Stimulated activated CD4-positive, alpha-beta T cell treated with anti-CD3 and anti-CD28 coated beads, Interleukin-1b, Interleukin-23, amount 100 ng/mL, for 4 hours (primary cell): ENCODE data around the gene TCF25.
"Not testable (repeated sequence)": the region's sequence is repeated elsewhere in the genome, so short reads cannot be mapped to it uniquely, and the experiment has no call there.

ENCODE experiments used
- DNase-seq, 2 donors: peaks; one replicate each; pipeline ENCODE4 v3.0.0-alpha.2; 2020; ENCODE audit warnings: low read depth in 2 of 2

The TCF25 gene, protein sequence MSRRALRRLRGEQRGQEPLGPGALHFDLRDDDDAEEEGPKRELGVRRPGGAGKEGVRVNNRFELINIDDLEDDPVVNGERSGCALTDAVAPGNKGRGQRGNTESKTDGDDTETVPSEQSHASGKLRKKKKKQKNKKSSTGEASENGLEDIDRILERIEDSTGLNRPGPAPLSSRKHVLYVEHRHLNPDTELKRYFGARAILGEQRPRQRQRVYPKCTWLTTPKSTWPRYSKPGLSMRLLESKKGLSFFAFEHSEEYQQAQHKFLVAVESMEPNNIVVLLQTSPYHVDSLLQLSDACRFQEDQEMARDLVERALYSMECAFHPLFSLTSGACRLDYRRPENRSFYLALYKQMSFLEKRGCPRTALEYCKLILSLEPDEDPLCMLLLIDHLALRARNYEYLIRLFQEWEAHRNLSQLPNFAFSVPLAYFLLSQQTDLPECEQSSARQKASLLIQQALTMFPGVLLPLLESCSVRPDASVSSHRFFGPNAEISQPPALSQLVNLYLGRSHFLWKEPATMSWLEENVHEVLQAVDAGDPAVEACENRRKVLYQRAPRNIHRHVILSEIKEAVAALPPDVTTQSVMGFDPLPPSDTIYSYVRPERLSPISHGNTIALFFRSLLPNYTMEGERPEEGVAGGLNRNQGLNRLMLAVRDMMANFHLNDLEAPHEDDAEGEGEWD

DNA sequence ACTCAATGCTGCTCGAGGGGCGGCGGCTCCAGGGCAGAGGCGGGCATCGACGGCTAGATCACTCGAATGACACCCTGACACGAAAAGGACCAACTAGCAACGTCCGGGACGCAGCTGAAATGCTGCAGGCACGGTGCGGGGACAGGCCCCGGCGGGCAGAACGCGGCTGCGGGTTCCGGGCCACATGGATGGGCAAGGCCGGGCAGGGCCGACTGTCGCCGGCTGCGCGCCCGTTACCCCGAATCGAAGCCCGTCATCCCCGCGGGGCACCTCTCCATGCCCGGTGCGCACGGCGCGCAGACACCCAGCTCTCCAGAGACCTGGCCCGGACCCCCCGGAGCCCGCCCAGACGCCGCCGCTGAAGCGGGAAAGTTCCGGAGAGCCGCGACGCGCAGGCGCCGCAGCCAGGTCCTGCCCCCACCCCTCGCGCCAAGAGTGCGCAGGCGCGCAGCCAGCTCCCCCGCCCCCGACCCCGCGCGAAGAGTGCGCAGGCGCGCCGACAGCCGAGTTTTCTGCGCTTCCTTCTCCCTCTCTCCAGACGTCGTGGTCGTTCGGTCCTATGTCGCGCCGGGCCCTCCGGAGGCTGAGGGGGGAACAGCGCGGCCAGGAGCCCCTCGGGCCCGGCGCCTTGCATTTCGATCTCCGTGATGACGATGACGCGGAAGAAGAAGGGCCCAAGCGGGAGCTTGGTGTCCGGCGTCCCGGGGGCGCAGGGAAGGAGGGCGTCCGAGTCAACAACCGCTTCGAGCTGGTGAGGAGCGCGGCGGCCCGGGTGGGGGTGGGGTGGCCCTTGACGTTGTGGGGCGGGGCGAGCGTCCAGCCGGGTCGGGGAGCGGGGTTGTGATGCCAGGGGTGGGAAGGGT is at the start of gene TCF25:
Gene TCF25, plus strand, starts transcription at position 484 of the 863 bp plus-strand sequence. Its CDS starts 76 bp downstream, at position 560.
- peak; percentile 86 for DNase-seq

DNA sequence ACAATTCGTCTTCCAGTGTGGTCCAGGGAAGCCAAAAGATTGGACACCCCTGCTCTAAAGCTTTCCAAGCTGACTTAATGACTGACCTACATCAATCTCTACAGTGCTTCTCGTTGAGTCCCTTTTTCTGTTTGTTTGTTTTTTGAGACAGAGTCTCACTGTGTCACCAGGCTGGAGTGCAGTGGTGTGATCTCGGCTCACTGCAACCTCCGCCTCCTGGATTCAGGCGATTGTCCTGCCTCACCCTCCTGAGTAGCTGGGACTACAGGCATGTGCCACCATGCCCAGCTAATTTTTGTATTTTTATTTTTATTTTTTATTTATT is 49.6 kb upstream of the TCF25 start:
- DNase-seq = not testable (repeated sequence)

DNA sequence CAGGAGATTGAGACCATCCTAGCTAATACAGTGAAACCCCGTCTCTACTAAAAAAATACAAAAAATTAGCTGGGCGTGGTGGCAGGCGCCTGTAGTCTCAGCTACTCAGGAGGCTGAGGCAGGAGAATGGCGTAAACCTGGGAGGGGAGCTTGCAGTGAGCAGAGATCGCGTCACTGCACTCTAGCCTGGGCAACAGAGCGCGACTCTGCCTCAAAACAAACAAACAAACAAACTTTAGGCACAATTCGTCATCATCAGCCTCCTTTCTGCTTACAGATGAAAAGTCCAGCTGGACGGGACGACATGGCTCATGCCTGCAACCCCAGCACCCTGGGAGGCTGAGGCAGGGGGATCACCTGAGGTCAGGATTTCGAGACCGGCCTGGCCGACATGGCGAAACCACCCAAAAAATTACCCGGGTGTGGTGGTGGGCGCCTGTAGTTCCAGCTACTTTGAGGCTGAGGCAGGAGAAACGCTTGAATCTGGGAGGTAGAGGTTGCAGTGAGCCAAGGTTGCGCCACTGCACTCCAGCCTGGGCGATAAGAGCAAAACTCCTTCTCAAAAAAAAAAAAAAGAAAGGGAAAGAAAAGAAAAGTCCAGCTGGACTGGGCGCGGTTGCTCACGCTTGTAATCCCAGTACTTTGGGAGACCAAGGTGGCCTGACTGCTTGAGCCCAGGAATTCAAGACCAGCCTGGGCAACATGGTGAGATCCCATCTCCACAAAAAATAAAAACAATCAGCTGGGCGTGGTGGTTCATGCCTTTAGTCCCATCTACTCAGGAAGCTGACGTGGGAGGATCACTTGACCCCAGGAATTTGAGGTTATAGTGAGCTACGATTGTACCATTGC is 46.6 kb upstream of the TCF25 start:
- DNase-seq = no peak

DNA sequence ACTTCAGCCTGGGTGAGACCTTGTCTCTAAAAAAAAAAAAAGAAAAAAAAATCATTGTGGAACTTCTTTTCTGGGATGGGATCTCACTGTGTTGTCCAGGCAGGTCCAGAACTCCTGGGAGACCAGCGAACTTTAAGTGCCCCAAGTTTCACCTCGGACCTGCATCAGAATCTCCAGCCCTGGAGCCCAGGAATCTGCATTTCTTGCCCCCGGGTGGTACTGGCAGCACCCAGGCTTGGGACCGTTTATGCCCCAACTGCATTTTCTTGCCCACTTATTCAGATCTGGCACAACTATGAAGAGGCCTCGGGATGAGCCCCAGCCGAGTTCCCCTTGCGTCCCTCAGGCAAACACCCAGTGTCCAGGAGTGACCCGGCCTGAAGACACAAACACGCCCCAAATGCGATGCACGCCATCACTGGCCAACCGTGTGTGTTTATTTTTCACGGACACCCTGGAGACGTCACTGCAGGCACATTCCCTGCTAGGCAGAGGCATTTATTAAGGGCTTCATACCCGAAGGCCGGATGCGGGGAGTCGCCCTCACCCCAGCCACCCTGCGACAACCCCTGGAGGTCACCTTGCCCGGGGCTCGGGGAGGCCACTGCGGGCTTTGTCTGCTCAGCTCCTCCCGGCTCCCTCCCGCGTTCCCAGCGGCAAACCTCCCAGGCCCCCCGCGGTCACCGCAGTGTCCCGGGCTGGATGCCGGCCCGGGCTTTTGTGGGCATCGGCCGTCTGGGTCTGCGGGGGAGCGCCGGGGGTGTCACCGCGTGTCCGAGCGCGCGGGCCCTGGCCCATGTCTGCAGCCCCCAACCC is 45.8 kb upstream of the TCF25 start:
- no peak for DNase-seq

DNA sequence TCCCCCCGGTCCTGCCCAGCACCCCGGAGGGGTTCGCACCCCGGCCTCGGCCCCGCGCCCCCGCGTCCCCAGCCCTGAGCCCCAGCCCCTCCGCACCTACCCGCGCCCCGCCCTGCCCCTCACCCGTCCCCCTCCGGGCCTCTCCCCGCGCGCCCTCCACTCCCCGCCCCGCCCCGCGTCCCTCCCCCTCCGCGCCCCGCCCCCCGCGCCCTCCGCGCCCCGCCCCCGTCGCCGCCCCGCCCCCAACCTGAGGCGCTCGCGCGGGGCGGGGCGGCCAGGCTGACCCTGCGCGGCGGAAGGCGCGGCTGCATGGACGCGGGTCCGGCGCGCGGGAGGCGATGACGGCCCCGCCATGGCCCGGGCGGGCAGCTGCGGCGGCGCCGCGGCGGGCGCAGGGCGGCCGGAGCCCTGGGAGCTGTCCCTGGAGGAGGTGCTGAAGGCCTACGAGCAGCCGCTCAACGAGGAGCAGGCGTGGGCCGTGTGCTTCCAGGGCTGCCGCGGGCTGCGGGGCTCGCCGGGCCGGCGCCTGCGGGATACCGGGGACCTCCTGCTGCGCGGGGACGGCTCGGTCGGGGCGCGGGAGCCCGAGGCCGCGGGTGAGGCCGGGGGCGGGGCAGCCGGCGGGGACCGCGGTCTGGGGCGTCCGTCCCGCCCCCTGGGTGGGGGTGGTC is 45.1 kb upstream of the TCF25 start, which contains the start of gene SPIRE2:
Gene SPIRE2, plus strand, starts transcription at position 277 of the 671 bp plus-strand sequence. Its CDS starts 76 bp downstream, at position 353.
- peak; percentile 42 to 62 for DNase-seq

DNA sequence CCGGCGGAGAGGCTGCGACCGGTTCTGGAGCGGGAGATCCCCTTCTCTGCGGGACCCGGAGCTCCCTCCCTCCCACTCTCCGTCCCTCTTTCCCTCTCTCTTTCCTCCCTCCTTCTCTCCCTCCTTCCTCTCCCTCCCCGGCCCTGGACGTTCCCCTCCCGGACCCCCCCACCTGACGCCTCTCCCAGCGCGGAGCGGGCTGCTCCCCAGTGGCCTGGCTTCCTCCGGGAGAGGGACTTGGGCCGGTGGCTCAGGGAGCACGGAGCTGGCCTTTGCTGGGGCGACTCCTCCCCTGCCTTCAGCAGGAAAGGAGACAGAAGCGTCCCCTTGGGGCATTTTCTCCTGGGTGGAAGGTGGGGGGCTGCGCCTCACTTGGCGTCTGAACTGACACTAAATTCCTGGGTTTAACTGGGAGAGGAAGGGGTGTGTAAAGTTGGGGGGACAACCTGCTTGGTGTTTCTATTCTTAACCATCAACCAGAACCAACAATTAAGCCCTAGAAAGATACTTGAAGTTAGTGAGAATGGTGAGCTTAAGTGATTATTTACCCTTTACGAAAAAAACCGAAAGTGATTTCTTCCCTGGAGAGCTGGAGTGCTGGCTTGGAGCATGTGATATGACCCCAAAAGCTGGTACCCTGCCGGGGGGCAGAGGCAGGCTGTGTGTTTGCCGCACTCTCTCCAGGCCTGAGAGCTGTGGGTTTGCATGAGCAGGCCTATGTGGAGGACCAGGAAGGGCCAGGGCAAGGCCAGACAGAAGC is 44.3 kb upstream of the TCF25 start:
- DNase-seq = no peak

DNA sequence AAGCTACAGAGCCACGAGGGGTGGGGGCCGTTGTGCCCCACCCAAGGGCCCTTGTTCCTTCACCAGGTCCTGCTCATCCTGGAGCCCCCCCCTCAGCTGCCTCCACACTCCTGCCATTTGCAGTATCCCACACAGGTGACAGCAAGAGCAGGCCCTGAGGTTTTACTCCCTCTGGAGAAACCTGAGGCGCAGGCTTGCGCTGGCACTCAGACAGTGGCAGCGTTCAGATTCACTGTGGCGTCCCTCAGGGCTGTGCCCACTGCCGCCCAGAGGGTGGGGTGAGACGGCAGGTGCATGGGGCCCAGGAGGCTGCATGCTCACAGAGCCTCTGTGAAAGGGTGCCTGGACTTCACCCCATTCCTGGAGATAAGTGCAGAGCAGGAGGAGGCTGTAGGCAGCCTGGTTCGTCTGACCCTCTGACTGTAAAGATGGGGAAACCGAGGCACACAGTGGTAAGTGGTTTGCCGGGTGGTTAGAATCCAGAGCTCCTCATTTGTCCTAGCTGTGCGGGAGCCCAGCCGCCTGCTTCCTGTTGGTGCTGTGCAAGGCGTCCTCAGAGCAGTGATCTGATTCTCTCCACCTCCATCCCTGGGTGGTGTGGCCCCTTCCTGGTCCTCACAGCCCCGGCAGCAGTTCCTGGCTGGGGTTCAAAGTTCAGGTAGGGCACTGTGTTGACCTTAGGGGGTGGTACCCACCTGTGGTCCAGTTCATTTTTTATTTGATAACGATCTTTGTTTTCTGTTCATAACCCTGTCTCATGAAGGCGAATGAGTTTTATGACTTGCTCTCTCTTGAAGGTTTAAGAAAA is 43.6 kb upstream of the TCF25 start:
- DNase-seq = no peak

DNA sequence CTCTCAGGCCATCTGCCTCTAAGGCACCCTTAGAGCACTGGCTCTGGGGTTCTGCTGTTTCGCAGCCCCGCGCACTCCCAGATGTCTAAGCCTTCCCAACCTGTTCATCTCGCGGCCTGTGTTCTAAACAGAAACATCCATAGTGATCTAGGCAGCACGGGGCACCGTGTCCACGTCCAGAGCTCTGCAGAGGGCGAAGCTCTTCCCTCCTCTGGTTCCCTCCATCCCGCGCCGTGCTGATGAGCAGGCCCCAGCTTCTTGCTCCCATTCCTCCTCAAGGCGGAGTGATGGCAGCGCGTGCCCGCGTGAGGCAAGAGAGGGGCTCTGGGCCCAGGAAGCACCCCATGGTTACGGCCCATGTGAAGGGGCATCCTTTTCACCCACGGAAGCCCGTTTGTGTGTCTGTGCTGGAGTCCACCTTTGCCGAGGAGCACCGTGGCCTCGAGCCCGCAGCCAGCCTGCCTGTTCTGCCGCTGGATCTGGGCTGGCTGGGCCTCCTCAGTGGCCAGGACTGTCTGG is 41.5 kb upstream of the TCF25 start:
- no peak for DNase-seq

DNA sequence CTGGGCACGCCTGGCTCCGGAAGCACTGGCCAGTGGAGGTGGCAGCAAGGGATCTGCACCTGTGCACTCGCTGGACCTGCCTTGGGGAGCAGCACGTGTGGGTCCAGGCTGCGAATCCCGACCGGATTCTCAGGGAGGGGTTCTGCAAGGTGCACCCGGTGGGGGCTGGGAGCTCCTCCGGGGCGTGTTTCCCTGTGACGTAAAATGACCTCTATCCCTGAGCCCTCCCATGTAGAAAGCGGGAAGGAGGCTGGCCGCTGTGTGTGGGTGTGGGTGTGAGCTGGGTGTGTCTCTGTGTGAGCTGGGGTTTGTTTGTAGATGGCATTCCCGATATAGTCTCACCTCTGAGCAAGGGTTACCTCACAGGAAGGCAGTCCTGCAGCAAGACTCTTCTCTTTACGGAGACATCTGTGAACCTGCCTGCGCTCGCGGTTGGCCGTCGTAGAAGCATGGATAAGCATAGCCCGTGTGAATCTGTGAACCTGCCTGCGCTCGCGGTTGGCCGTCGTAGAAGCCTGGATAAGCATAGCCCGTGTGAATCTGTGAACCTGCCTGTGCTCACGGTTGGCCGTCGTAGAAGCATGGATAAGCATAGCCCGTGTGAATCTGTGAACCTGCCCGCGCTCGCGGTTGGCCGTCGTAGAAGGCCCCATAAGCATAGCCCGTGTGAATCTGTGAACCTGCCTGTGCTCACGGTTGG is 39.6 kb upstream of the TCF25 start:
- not testable (repeated sequence) for DNase-seq

DNA sequence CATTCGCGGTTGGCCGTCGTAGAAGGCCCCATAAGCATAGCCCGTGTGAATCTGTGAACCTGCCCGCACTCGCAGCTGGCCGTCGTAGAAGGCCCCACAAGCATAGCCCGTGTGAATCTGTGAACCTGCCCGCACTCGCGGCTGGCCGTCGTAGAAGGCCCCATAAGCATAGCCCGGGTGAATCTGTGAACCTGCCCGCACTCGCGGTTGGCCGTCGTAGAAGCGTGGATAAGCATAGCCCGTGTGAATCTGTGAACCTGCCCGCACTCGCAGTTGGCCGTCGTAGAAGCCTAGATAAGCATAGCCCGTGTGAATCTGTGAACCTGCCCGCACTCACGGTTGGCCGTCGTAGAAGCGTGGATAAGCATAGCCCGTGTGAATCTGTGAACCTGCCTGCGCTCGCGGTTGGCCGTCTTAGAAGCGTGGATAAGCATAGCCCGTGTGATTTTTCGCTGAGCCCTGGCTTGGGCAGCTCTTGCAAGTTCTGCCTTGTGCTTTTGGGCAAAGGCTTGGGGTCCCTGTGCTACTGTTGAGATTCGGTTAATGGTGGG is 38.5 kb upstream of the TCF25 start:
- not testable (repeated sequence) for DNase-seq

DNA sequence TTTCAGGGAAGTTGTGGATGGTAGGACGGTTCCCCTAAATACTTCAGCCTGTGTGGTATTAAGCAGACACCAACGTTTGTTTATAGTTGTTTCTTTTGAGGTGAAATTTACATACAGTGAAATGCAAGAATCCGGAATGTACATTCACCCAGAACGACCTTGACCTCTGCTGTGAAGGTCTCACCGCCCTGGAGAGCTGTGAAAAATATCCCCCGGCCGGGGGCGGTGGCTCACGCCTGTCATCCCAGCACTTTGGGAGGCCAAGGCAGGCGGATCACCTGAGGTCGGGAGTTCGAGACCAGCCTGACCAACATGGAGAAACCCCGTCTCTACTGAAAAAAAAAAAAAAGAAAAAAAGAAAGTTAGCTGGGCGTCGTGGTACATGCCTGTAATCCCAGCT is 36.9 kb upstream of the TCF25 start:
- not testable (repeated sequence) for DNase-seq

DNA sequence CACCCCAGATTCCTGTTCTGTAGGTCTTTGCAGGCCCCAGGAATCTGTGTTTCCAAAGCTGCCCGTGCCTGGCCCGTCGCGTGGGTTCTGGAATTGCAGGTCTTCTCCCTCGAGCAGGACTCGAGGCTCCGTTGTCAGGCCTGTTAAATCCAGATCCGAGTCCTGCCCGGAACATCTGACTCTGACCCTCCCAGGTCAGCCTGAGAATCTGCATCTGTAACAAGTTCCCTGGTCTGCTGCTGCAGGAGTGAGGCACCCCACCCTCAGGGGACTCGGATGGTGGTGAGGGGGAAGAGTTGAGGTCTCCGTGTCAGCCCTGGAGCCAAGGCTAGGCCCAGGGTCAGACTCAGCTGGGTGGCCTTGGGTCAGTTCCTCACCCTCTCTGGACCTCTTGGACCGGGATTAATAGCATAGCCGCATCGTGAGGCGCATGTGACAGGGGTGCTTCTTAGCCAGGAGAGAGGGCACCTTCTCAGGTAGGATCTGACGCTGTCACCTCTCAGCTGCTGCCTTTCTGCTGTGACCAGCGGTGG is 36.3 kb upstream of the TCF25 start:
- DNase-seq = no peak

DNA sequence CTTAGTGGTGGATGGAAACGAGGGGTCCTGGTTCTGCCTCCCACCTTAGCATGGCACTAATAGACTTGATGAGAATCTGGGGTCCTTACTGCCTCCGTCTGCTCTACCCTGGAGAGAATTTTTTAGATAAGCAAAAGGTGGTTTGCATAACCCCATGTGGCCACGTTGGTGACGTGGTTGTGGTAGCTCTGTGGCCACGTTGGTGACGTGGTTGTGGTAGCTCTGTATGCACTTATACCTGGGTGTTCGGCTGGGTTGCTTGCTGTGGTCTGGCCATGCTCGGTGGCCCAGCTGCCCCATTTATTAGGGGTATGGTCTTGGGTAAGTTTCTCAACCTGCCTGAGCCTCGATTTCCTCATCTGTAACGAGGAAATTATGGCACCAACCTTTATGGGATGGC is 32.1 kb upstream of the TCF25 start:
- DNase-seq = no peak

DNA sequence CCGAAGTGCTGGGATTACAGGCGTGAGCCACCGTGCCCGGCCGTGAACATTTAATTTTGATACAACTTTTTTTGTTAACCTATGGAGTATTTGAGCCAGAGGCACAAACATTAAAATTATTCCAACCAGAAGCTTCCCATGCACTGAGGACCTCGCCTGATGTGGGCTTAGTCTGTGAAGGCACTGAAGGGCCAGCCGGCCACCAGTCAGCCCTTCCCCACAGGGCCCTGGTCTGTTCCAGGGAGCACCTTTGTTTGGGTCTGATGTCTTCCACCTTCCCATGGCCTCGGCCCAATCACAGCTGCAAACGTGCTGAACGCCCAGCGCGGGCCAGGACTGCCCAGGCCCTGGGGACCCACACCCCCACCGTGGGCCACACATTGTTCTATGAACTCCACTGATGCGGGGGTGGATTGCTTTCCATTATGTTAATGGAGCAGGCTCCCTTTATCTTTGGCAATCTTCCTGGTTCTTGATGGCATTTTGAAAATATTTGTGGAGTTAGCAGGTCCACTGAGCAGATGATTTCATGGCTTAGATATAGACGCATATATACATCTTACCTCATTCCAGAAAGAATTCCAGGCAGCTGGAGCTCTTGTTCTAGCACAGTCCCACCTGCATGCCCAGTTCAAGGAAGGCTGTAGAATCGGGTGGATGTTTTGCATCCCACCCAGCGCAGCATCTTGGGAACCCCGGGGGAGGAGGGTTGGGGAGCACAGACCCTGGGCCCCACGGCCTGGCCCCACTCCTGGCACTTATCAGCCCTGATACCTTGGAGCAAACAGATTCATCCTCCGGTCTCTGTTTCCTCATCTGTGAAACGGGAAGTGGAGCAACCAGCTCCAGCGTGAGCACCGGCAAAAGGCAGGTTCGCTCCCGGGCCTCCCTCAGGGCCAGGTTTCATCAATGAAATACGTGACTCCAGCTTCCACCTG is 30.7 kb upstream of the TCF25 start:
- DNase-seq = no peak
